Stimulated activated CD4-positive, alpha-beta T cell treated with anti-CD3 and anti-CD28 coated beads, TNF-alpha, amount 100 ng/mL, for 1 hour (primary cell): ENCODE results near the gene CD58.

Experiments
- DNase-seq, 3 donors: peaks; one replicate each; pipeline ENCODE4 v3.0.0-alpha.2; 2020; ENCODE audit warnings: low read depth in 3 of 3, low spot score in 1 of 3

Gene CD58

GRCh38 chr1:116544588-116545358 is 26.1 kb downstream of the CD58 start:
- DNase-seq: no peak

GRCh38 chr1:116540088-116540487 is 30.7 kb downstream of the CD58 start:
- no peak for DNase-seq

- no peak for DNase-seq
Observed at GRCh38 chr1:116538544-116538943, 32.3 kb downstream of the CD58 start.

- no peak for DNase-seq
Observed at GRCh38 chr1:116537898-116538297, 32.9 kb downstream of the CD58 start.

- no peak for DNase-seq
Observed at GRCh38 chr1:116537040-116537831, 33.6 kb downstream of the CD58 start.

GRCh38 chr1:116534014-116534739 is 36.6 kb downstream of the CD58 start:
- no peak for DNase-seq

- no peak for DNase-seq
Observed at GRCh38 chr1:116533429-116533820, 37.4 kb downstream of the CD58 start.

GRCh38 chr1:116532671-116533428 is 38.0 kb downstream of the CD58 start:
- DNase-seq: no peak

- no peak for DNase-seq
Observed at GRCh38 chr1:116531917-116532316, 38.9 kb downstream of the CD58 start.

GRCh38 chr1:116529681-116530080 is 41.1 kb downstream of the CD58 start:
- DNase-seq: no peak

- DNase-seq: no peak
Observed at GRCh38 chr1:116529199-116529631, 41.6 kb downstream of the CD58 start.

GRCh38 chr1:116528329-116529083 is 42.3 kb downstream of the CD58 start:
- DNase-seq: no peak

GRCh38 chr1:116525440-116525839 is 45.4 kb downstream of the CD58 start:
- no peak for DNase-seq

- DNase-seq: no peak
Observed at GRCh38 chr1:116521186-116521585, 49.6 kb downstream of the CD58 start.

- DNase-seq: no peak
Observed at GRCh38 chr1:116518400-116518799, 52.4 kb downstream of the CD58 start.

- no peak for DNase-seq
Observed at GRCh38 chr1:116516631-116517030, 54.2 kb downstream of the CD58 start.

- DNase-seq: no peak
Observed at GRCh38 chr1:116515702-116516101, 55.1 kb downstream of the CD58 start.

GRCh38 chr1:116514708-116515525 is 55.9 kb downstream of the CD58 start:
- no peak for DNase-seq

GRCh38 chr1:116513956-116514355 is 56.9 kb downstream of the CD58 start:
- DNase-seq: no peak
